GM21528 (cell line): ENCODE measurements around the gene CD44.

Source experiments
- ATAC-seq: cut with Tn5 transposase; IDR thresholded peaks from one replicate; pipeline ENCODE4 v1.9.1; 2021; ENCODE audit warnings: mild to moderate bottlenecking, moderate library complexity; ENCODE audit not compliant: unreplicated experiment, low FRiP score

CD44 gene

DNA sequence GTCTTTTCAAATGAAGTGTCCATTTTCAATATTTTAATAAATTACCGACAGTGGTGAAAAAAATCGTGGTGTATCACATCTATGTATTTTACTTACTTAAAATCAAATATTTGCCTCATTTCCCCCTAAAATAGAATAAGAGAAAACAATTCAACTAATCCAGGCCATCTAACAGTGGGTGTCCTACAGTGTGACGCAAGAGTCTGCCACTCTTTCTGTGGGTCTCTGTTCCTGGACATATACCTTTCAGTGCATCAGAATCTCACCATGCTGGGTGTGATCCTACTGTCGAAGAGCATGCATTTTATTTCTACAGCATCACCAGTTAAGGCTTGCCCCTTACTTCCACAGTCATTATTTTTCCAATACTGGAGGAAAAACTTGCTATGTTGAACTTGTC is 111.2 kb downstream of the CD44 start:
- no peak for ATAC-seq

- ATAC-seq: no peak
Observed at GRCh38 chr11:35250621-35251020, 111.7 kb downstream of the CD44 start.

- ATAC-seq: no peak
Observed at GRCh38 chr11:35253237-35253636, 114.3 kb downstream of the CD44 start.

DNA sequence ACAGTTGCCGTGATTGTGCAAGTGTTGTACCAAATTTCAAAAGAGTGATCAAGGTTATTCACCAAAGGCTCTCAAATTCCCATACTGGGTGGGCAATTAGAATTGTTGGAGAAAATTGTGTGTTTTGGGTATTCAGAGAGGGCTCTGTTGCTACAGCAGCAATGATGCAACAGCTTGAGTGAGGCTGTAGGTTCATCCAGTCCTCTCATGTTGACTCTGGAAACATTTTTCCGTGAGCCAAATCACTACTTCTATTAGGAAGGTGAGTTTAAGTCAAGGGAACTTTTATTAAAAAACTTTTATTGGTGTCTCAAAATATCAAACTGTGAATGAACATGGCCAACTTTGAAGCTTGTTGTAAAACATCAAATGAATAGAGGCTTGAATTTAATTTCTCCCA is 116.5 kb downstream of the CD44 start:
- ATAC-seq: no peak

GRCh38 chr11:35256296-35256695 is 117.3 kb downstream of the CD44 start:
- ATAC-seq: no peak

- peak; percentile 100 for ATAC-seq
Observed at GRCh38 chr11:35257281-35257680, 118.3 kb downstream of the CD44 start.

- no peak for ATAC-seq
Observed at GRCh38 chr11:35259529-35259928, 120.6 kb downstream of the CD44 start.

DNA sequence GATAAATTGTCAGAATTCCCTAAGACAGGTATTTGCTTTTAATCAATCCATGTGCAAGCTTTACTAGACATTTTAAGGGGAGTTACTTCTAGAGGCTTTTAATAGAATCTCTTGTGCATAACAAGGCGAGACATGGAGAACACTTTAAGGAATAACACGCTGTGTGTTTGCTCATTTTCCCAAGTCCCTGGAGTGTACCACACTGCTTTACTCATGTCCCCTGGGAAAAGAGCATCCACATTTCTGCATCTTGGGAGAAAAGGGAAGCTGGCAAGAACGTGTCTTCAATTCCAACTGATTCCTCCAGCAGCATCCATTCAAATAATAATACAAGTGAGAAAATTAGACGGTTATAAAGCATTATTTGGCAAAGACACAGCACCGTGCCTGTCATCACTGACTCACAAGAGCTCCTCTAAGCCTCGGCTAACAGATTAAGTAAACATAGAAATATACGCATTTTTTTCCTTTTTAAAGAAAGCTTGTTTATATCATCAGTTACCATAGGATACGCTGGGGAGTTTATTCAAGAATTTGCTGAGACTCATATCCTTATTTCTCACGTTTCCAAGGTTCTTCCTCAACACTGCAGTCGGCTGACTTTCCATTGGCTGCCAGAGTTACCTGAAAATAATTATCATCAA is 121.5 kb downstream of the CD44 start:
- no peak for ATAC-seq

GRCh38 chr11:35261197-35261596 is 122.2 kb downstream of the CD44 start:
- no peak for ATAC-seq

DNA sequence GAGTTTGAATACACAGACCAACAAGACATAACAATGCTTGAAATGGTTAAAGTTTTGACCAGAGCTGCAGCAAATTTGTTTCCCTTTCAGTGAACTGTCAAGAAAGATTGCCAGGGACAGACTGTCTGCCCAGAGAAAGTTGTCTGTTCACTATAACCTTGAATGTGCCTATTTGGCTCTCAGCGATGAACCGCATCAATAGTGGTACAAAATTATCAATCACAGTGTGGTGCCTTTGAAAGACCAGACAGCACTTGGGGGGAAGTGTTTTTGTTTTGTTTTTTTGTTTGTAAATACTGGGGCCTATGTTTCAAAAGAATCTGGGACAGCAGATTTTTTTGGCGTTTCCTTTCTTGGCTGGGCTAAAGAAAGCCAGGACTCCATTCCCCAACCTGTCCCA is 123.1 kb downstream of the CD44 start:
- no peak for ATAC-seq

DNA sequence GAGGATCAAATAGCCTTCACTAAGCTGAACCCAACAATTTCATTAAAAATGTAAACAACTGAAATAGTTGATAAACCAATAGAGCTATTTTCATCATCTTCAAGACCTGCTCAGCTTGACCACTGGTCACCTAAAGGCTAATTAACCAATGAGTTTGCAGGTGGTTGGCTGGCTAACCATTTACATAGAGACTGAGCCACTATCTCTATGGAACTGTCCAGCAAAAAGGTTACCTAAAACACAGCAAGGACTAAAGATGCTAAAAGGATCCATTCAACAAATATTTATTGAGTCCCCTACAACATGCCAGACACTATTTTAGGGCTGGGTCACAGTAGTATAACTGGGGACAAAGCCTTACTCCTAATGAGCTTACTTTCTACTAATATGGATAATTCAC is 123.8 kb downstream of the CD44 start:
- no peak for ATAC-seq

DNA sequence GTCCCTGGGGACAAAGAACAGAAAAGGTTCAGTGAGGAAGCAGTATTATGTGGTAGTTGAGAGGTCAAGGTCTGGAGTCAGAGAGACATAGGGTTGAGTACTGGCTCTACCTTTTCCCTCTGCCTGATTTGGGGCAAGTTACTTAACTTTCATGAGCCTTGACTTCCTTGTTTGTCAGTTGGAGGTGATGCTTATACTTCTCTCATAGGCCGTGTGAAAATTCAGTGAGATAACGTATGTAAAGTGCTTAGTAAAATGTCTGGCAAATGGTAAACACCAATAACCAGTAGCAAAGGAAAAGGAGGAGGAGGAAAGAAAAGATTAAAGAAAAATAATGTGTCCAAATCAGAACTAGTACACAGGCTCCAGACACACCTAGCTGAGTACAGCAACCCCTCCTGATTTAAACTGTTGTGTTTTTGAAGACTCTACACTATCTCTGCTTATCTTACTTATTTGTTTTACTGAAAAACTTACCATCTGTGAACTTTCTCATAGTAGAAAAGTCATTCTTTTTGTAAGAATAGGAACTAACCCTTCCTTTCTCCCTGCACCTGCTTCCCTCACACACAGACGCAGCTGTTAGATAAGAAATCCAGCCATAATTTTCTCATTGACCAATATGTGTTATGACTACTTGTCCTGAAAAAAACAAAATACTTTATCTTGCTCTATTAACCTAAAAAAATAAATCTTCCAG is 126.9 kb downstream of the CD44 start:
- no peak for ATAC-seq

- ATAC-seq: no peak
Observed at GRCh38 chr11:35267504-35267903, 128.5 kb downstream of the CD44 start.

- no peak for ATAC-seq
Observed at GRCh38 chr11:35270342-35270741, 131.4 kb downstream of the CD44 start.

DNA sequence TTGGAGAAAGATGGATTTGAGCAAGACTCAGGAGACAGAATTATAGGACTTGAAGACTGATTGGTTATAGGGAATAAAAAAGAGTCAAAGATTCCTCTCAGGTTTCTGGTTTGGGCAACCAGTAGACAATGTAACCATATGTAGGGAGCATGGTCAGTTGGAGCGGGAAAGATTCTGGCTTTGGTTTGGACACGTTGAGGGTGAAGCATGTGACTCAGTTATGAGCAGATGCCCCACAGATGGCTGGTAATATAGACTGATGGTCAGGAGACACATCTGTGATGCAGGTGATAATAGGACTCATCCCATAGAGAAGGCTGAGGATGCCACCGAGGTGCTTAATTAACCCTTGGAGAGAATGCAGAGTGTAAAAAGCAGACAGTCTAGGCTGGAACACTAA is 132.1 kb downstream of the CD44 start:
- ATAC-seq: no peak

GRCh38 chr11:35272391-35272902 is 133.5 kb downstream of the CD44 start:
- peak; percentile 96 for ATAC-seq

GRCh38 chr11:35274909-35275785 is 136.2 kb downstream of the CD44 start:
- no peak for ATAC-seq

- ATAC-seq: no peak
Observed at GRCh38 chr11:35275786-35276170, 136.8 kb downstream of the CD44 start.

DNA sequence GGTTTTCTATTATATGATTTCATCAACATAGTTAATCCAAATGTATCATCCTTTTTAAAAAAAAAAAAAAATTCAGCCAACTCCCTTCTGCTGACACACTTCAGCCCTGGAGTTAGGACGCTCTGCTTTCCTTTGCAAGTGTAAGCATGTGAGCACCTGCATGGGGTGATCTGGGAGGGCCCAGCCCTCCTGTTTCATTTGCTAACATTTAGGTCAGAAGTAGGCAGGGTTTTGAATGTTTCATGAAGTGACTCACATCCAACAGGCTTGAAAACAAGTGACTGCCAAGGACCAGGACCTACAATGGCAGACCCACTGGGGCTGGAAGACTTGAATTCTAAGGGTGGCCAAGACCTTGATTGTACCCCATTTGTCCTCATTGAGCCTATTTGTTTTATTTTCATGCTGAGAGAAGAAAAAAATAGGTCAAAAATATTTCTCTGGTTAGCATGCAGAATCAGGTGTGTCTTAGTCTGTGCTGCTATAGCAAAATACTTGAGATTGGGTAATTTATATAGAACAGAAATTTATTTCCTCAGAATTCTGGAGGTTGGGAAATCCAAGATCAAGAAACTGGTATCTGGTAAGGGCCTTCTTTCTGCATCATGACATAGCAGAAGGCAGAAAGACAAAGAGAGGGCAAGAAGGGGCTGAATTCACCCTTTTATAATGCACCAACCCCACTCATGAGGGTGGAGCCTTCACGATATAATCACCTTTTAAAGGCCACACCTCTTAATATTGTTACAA is 137.6 kb downstream of the CD44 start:
- no peak for ATAC-seq

GRCh38 chr11:35277827-35278226 is 138.9 kb downstream of the CD44 start:
- ATAC-seq: no peak

DNA sequence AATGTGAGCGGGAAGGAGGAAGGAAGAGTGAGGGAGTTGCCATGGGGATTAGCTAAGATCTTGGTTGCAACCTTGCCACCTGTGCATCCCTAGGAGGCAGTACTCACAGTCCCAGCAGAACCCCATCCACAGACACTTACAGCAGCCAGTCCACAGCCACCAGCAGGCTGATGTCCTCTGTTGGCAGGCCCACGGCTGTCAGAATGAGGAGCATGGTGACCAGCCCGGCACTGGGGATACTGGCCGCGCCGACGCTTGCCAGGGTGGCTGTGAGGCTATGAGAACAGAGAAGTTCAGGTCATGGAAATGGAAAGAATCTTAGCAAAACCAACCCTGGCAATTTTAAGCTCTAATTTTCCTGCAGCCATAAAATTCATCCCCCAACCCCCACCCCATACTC is 141.8 kb downstream of the CD44 start:
- ATAC-seq: no peak
